Panc1 (cell line): ENCODE data around the gene COA5.

Experiments
- CTCF ChIP-seq: fragments of 450-650 bp; IDR thresholded peaks from 2 replicates; pipeline ENCODE4 v1.5.1; 2017; ENCODE audit warnings: mild to moderate bottlenecking
- REST ChIP-seq, 2 experiments: IDR thresholded peaks; 2 replicates each; pipeline ENCODE4 v1.6.1; 2011 to 2012; ENCODE audit warnings: low read depth in 2 of 2, control low read depth in 1 of 2, low read length in 1 of 2, mild to moderate bottlenecking in 1 of 2, moderate library complexity in 1 of 2; ENCODE audit not compliant: insufficient read depth in 1 of 2

- TF ChIP-seq REST (IDR thresholded peaks at IDR 0.05; ENCODE audit: insufficient read depth in 1 of 2, low read depth in 2 of 2, low read length in 1 of 2) (no peak), CTCF (no peak)
These were observed 29.3 kb upstream of the COA5 start for GRCh38 chr2:98637401-98638147.
